MCF 10A (cell line): Measurements from ENCODE around the gene IQCF5. TPM values are rescaled to one million over a fixed set of nuclear protein-coding genes. Genes with fewer than 3 reads are reported as not detected.

Source experiments
- BruUV-seq: library from RNA; stranded (reverse); fragments of 400-500 nt; replicated peaks from 2 replicates; lab custom pipeline; 2021; lab: Mats Ljungman, UMichigan
- CTCF ChIA-PET: fragments of 300-600 bp; sonication (Branson Sonifier 250); formaldehyde crosslinking; extraction: SDS; loops from one replicate; lab custom pipeline; 2021; ENCODE audit warnings: antibody characterized with exemption, inconsistent platforms; lab: Yijun Ruan, JAX
- POLR2A ChIA-PET: fragments of 300-600, 350-650 bp; sonication (Branson Sonifier 250); formaldehyde crosslinking; extraction: SDS; loops from one replicate; lab custom pipeline; 2020; ENCODE audit warnings: antibody characterized with exemption, inconsistent platforms; lab: Yijun Ruan, JAX
- DNase-seq: peaks from one replicate; pipeline ENCODE4 v3.0.0-alpha.2; 2018; ENCODE audit not compliant: unreplicated experiment
- H3K27ac Mint-ChIP-seq: one replicate; pipeline ENCODE4 v1.8.0; 2022; ENCODE audit warnings: mild to moderate bottlenecking, low read depth, mixed read lengths; ENCODE audit not compliant: unreplicated experiment
- H3K27me3 Mint-ChIP-seq: one replicate; pipeline ENCODE4 v1.8.0; 2022; ENCODE audit warnings: mixed read lengths; ENCODE audit not compliant: insufficient read depth, unreplicated experiment
- H3K36me3 Mint-ChIP-seq: one replicate; pipeline ENCODE4 v1.8.0; 2022; ENCODE audit warnings: mild to moderate bottlenecking, moderate library complexity, mixed read lengths; ENCODE audit not compliant: insufficient read depth, unreplicated experiment
- H3K4me1 Mint-ChIP-seq: one replicate; pipeline ENCODE4 v1.8.0; 2022; ENCODE audit warnings: mixed read lengths; ENCODE audit not compliant: insufficient read depth, unreplicated experiment
- H3K4me3 Mint-ChIP-seq: one replicate; pipeline ENCODE4 v1.8.0; 2022; ENCODE audit warnings: mild to moderate bottlenecking, moderate library complexity, mixed read lengths; ENCODE audit not compliant: unreplicated experiment
- H3K9me3 Mint-ChIP-seq: one replicate; pipeline ENCODE4 v1.8.0; 2022; ENCODE audit warnings: mixed read lengths; ENCODE audit not compliant: unreplicated experiment
- intact Hi-C: fragments of 100-400 bp; cut with micrococcal nuclease; formaldehyde crosslinking; loops from 2 replicates; pipeline ENCODE4 v1.14.1; 2022
- total RNA-seq: library from RNA; stranded (reverse); gene quantifications from 2 replicates; pipeline ENCODE4 v1.2.3, GENCODE V29; 2022
- TF ChIP-seq, protein P1 (sequence below): fragments of 200-600 bp; IDR thresholded peaks from one replicate; pipeline ENCODE4 v1.8.0; 2022; ENCODE audit warnings: antibody characterized with exemption, mild to moderate bottlenecking; ENCODE audit not compliant: unreplicated experiment

Gene IQCF5
- total RNA-seq, 1 experiment from 2014 or later: not detected

GRCh38 chr3:51874889-51875288 lies 512 bp downstream of the IQCF5 start:
- H3K27ac Mint-ChIP-seq: no peak overlapping the region
- no peaks in the 10 kb centered on the region for H3K4me1 Mint-ChIP-seq
- no peaks in the 10 kb centered on the region for H3K36me3 Mint-ChIP-seq
- no TSS peak for BruUV-seq
- ChIA-PET CTCF (interaction anchor here (0.6 kb wide), 1 partner anchor 581 kb away, joined by 3 read pairs; no protein-coding TSS in a partner anchor), POLR2A (no interaction called here)
- H3K9me3 Mint-ChIP-seq: no peaks in the 10 kb centered on the region
- no peak for DNase-seq
- TF ChIP-seq, protein P1, sequence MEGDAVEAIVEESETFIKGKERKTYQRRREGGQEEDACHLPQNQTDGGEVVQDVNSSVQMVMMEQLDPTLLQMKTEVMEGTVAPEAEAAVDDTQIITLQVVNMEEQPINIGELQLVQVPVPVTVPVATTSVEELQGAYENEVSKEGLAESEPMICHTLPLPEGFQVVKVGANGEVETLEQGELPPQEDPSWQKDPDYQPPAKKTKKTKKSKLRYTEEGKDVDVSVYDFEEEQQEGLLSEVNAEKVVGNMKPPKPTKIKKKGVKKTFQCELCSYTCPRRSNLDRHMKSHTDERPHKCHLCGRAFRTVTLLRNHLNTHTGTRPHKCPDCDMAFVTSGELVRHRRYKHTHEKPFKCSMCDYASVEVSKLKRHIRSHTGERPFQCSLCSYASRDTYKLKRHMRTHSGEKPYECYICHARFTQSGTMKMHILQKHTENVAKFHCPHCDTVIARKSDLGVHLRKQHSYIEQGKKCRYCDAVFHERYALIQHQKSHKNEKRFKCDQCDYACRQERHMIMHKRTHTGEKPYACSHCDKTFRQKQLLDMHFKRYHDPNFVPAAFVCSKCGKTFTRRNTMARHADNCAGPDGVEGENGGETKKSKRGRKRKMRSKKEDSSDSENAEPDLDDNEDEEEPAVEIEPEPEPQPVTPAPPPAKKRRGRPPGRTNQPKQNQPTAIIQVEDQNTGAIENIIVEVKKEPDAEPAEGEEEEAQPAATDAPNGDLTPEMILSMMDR: no peak
- H3K27me3 Mint-ChIP-seq: peaks cover 91% of the 10 kb centered on the region
- intact Hi-C loops: no loop called here
- no peak overlapping the region for H3K4me3 Mint-ChIP-seq

DNA sequence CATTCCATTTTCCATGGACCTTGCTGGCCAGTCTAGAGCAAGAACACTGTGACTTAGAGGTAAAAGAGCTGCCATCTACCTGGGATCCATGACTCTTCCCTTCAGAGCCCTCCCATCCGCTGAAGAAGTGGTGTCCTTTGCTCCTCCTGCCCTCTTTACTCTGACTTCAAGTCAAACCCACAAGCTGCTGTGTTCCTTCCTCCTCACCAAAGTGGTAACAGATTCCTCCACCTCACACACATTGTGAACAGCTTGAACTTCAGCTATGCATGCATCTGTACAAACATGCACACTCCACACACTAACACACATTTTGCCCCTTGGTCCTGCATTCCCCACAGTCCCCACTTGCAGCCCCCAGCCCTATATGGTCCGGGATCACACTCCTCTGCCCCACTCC lies 990 bp downstream of the IQCF5 start:
- ChIA-PET CTCF (interaction anchor here (0.6 kb wide), 1 partner anchor 581 kb away, joined by 3 read pairs; no protein-coding TSS in a partner anchor), POLR2A (no interaction called here)
- DNase-seq: no peak
- TF ChIP-seq, protein P1: no peak
- no peak overlapping the region for H3K27ac Mint-ChIP-seq
- intact Hi-C loops: no loop called here
- peaks cover 91% of the 10 kb centered on the region for H3K27me3 Mint-ChIP-seq
- no peaks in the 10 kb centered on the region for H3K36me3 Mint-ChIP-seq
- no TSS peak for BruUV-seq
- H3K9me3 Mint-ChIP-seq: no peaks in the 10 kb centered on the region
- H3K4me1 Mint-ChIP-seq: no peaks in the 10 kb centered on the region
- no peak overlapping the region for H3K4me3 Mint-ChIP-seq

DNA sequence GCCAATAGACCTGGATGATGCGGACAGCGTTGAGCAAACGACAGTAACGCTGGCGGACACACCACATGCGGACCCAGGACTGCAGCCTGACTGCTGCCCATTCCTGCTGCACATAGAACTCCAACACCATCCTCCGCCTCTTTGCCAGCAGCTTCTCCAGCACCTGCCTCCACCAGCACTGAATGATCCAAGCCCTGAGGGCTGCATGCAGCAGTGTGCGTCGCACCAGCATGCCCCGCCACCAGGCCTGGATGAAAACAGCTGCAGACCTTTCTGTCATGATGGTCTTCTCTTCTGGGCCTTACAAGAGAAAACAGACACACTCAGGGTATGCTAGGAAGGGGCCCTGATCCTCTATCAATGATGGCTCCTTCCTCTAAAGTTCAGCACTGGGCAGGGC lies 1.5 kb downstream of the IQCF5 start:
- ChIA-PET CTCF (no interaction called here), POLR2A (no interaction called here)
- H3K27me3 Mint-ChIP-seq: peaks cover 91% of the 10 kb centered on the region
- no TSS peak for BruUV-seq
- intact Hi-C loops: no loop called here
- DNase-seq: no peak
- no peaks in the 10 kb centered on the region for H3K36me3 Mint-ChIP-seq
- no peaks in the 10 kb centered on the region for H3K9me3 Mint-ChIP-seq
- no peak overlapping the region for H3K27ac Mint-ChIP-seq
- no peak overlapping the region for H3K4me3 Mint-ChIP-seq
- TF ChIP-seq, protein P1: no peak
- no peaks in the 10 kb centered on the region for H3K4me1 Mint-ChIP-seq

DNA sequence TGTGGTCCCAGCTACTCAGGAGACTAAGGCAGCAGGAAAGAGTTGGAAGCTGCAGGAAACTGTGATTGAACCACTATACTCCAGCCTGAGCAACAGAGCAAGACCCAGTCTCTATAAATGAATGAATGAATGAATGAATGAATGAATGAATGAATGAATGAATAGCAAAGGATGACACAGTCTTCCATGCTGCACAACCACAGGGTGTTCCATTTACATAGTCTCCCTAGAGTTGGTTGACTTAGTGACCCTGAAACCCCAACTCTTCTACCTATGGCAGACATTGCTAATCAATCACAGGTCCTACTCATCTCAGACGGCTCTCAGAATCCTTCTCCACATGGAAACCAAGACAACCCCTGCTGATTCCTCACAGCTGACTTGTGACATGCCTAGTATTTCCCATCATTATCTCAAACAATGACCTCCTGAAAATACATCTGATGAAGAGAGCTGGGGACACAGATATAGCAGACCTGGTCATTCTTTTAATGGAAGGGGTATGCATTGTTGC lies 2.1 kb downstream of the IQCF5 start:
- no peaks in the 10 kb centered on the region for H3K9me3 Mint-ChIP-seq
- DNase-seq: no peak
- no peak overlapping the region for H3K27ac Mint-ChIP-seq
- no peak overlapping the region for H3K4me3 Mint-ChIP-seq
- BruUV-seq: no TSS peak
- no peaks in the 10 kb centered on the region for H3K36me3 Mint-ChIP-seq
- POLR2A ChIA-PET: no interaction called here
- H3K27me3 Mint-ChIP-seq: peaks cover 91% of the 10 kb centered on the region
- no peaks in the 10 kb centered on the region for H3K4me1 Mint-ChIP-seq
- CTCF ChIA-PET: interaction anchor here (0.6 kb wide), 1 partner anchor 74 kb away, joined by 4 read pairs; no protein-coding TSS in a partner anchor
- TF ChIP-seq, protein P1: no peak
- intact Hi-C loops: no loop called here
